Endothelial cell (in vitro differentiated cells): ENCODE results near the gene TMEM179. TPM values are rescaled to one million over a fixed set of nuclear protein-coding genes. Genes with fewer than 3 reads are reported as not detected.

Experiments
- DNase-seq: peaks from one replicate; pipeline ENCODE4 v3.0.0; 2021; ENCODE audit warnings: low spot score
- H3K27ac Mint-ChIP-seq: one replicate; pipeline ENCODE4 v1.8.0; 2021; ENCODE audit warnings: mixed read lengths, inconsistent platforms; ENCODE audit not compliant: unreplicated experiment
- H3K27me3 Mint-ChIP-seq: one replicate; pipeline ENCODE4 v1.8.0; 2021; ENCODE audit warnings: mild to moderate bottlenecking, moderate library complexity, mixed read lengths, inconsistent platforms; ENCODE audit not compliant: unreplicated experiment
- H3K36me3 Mint-ChIP-seq: one replicate; pipeline ENCODE4 v1.8.0; 2021; ENCODE audit warnings: mild to moderate bottlenecking, low read depth, mixed read lengths, inconsistent platforms; ENCODE audit not compliant: unreplicated experiment
- H3K4me1 Mint-ChIP-seq: one replicate; pipeline ENCODE4 v1.8.0; 2021; ENCODE audit warnings: mild to moderate bottlenecking, mixed read lengths, inconsistent platforms; ENCODE audit not compliant: unreplicated experiment
- H3K4me3 Mint-ChIP-seq: one replicate; pipeline ENCODE4 v1.8.0; 2021; ENCODE audit warnings: mild to moderate bottlenecking, mixed read lengths, inconsistent platforms; ENCODE audit not compliant: unreplicated experiment
- H3K9me3 Mint-ChIP-seq: one replicate; pipeline ENCODE4 v1.8.0; 2021; ENCODE audit warnings: mixed read lengths, inconsistent platforms; ENCODE audit not compliant: unreplicated experiment
- total RNA-seq: library from RNA; stranded (reverse); fragmentation: NEBNext Ultra II Directional; extraction: Animal tissue kit (Norgen Biotek cat#: 25700); gene quantifications from one replicate; pipeline ENCODE4 v1.2.1, GENCODE V29; 2021; ENCODE audit not compliant: unreplicated experiment
- TF ChIP-seq, protein P1 (sequence below): fragments of 200-600 bp; sonication (generic); IDR thresholded peaks from one replicate; pipeline ENCODE4 v1.5.0; 2021; ENCODE audit warnings: antibody characterized with exemption; ENCODE audit not compliant: unreplicated experiment

TMEM179 gene
- total RNA-seq, 1 donor from 2014 or later = 0.54 TPM

DNA sequence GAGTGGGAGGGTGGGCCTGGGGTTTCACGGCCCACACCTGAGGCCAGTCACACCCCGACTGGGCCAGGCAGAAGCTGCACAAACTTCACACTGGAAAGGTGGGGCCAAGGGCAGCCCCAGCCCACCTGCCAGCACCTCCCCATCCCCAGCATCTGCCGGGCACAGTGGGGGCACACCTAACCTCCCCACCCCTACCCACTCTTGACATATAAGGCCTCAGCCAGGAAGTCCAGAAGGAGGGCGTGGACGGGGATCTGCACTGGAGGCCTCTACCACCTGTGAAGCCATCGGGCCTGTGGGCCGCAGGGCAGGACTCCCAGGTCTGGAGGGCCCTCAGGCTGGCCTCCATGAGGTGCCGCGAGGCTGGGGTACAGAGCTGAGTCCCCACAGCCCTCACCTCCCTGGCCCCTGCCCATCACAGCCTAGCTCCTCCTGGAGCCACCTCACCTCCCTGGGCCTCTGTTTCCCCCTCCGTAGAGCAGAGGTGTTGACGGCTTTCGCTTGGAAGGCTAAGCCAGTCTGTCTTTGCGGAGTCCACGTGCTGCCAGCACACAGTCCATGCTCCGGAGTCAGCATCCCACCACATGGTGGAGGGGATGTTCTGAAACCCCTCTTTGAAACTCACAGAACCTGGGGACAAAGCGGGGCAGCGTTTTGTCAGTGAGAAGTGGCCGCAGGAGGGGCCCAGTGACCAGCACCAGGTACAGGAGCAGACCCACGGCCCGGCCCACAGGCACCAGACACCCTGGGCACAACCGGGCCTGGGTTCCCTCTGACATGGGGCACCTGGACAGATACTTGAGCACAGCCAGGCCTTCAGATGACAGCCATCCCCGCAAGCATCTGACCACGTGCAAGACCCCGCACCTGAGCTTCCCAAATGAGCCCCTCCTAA lies 46.7 kb upstream of the TMEM179 start:
- no peak overlapping the region for H3K27ac Mint-ChIP-seq
- H3K36me3 Mint-ChIP-seq = peaks cover 26% of the 10 kb centered on the region
- no peak for DNase-seq
- TF ChIP-seq, protein P1, sequence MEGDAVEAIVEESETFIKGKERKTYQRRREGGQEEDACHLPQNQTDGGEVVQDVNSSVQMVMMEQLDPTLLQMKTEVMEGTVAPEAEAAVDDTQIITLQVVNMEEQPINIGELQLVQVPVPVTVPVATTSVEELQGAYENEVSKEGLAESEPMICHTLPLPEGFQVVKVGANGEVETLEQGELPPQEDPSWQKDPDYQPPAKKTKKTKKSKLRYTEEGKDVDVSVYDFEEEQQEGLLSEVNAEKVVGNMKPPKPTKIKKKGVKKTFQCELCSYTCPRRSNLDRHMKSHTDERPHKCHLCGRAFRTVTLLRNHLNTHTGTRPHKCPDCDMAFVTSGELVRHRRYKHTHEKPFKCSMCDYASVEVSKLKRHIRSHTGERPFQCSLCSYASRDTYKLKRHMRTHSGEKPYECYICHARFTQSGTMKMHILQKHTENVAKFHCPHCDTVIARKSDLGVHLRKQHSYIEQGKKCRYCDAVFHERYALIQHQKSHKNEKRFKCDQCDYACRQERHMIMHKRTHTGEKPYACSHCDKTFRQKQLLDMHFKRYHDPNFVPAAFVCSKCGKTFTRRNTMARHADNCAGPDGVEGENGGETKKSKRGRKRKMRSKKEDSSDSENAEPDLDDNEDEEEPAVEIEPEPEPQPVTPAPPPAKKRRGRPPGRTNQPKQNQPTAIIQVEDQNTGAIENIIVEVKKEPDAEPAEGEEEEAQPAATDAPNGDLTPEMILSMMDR = no peak
- no peak overlapping the region for H3K4me3 Mint-ChIP-seq
- peaks cover 3% of the 10 kb centered on the region for H3K4me1 Mint-ChIP-seq
- H3K27me3 Mint-ChIP-seq = peaks cover 17% of the 10 kb centered on the region
- H3K9me3 Mint-ChIP-seq = peaks cover 16% of the 10 kb centered on the region

DNA sequence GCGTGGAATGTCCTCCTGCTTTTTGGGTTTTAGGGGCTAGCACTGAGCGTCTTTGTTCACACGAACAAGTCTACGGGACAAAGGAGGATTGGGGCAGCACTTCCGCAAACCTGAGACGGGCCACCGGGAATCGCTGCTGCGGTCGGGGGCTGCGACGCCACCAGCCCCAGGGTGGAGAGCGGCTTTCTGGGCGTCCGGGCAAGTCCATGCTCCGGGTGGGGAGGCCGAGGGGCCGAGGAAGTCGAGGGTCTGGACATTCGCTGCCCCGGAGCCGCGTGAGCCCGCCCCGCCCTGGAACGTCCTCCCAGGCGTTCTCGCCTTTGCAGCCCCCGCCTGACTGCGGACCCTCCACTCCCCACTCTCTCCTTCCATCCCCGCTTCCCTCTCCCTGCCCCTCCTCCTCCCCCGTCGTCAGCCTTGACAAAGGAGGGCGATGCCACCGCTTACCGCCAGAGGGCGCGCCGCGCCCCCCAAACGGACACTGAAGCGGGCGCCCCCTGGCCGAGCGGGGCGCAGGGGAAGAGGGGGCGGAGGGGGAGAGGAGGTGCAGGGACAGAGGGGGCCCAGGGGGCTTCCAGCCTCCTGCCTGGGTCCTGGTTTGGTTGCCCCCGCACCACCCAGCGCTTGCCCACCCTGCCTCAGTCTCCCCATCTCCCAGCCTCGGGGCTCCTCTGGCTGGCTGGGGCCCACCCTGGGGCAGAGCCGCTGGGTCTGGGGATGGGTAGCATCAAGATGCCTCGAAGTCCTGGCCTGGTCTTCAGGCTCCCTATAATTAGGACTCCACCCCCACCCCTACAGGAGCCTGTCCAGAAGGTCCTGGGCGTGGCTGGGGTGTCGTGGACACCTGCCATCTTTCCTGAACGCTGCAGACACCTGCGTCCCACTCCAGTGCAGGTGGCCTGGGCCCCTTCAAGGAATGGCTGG lies 45.7 kb upstream of the TMEM179 start:
- Mint-ChIP-seq H3K36me3 (peaks cover 17% of the 10 kb centered on the region), H3K4me3 (peak overlapping the region; percentile 88), H3K27ac (peak overlapping the region; percentile 83), H3K9me3 (peaks cover 16% of the 10 kb centered on the region), H3K4me1 (peaks cover 2% of the 10 kb centered on the region), H3K27me3 (peaks cover 15% of the 10 kb centered on the region)
- TF ChIP-seq, protein P1 = peak; percentile 99
- peak; percentile 86 for DNase-seq

DNA sequence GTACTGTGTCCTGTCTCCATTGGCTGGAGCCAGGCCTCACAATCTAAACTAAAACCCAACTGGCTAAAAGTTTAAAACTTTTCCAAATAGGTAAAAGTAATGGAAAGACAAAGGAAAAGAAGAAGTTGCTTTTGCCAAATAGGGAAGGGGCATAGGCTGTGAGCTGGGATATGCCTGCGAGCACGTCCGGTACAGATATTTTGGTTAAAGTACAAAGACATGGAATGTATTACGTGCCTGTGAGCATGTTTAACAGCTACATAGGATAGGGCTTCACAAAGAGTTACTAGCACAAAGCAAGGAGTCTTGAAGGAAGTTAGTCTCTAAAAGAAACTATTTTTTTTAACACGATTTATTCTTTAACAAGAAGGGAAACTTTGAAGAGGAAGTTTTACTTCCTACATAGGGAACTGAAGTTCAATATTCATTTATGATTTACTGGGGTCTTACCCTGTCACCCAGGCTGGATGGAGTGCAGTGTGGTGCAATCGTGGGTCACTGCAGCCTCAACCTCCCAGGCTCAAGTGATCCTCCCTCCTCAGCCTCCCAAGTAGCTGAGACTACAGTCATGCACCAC lies 43.0 kb upstream of the TMEM179 start:
- DNase-seq = no peak
- Mint-ChIP-seq H3K9me3 (peaks cover 12% of the 10 kb centered on the region), H3K36me3 (peaks cover 11% of the 10 kb centered on the region), H3K27me3 (peaks cover 13% of the 10 kb centered on the region), H3K4me3 (no peak overlapping the region), H3K4me1 (peaks cover 10% of the 10 kb centered on the region), H3K27ac (no peak overlapping the region)
- TF ChIP-seq, protein P1 = no peak

DNA sequence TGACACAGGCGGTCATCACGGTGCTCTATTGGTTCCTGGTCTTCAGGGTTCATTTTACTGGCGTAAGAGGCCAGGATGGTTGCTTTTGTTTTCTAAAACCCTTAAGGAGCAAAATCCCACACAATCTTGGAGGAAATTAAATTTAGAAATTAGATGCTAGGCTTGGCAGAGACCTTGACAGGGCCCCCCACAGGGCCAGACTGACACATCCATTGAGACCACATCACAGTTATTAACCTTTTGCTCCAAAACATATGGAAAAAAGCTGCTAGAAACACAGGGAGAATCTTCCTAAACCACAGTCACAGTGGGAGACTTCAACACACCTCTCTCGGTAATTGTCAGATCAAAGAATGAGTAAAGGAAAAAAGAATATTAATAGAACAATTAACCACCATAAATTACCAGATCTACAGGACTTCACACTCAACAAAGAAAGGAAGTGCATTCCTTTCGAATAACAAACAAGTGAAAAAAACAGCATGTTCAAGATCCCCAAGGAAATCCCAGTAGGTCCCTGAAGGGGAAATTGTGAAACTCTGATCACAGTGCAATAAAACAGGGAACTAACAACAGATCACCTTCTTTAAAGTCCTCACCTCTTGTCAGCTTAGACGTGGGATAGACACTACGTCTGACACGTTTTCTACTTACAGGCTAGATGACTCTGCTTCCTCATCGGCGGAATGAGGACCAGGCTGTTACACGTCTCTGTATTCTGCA lies 40.2 kb upstream of the TMEM179 start:
- H3K9me3 Mint-ChIP-seq = peaks cover 7% of the 10 kb centered on the region
- TF ChIP-seq, protein P1 = no peak
- H3K4me3 Mint-ChIP-seq = peak overlapping the region; percentile 81
- H3K27me3 Mint-ChIP-seq = peaks cover 14% of the 10 kb centered on the region
- H3K27ac Mint-ChIP-seq = peak overlapping the region; percentile 89
- DNase-seq = no peak
- H3K36me3 Mint-ChIP-seq = peaks cover 7% of the 10 kb centered on the region
- H3K4me1 Mint-ChIP-seq = peaks cover 10% of the 10 kb centered on the region
